Peyer's patch (tissue), 4 donors: Measurements from ENCODE around the gene RDH16.

Source experiments
- CTCF ChIP-seq, 6 experiments: fragments of 450-650 bp in 4 of 6; fragments of 200-600 bp in 2 of 6; sonication (generic) in 1 of 6; IDR thresholded peaks; one replicate each; pipeline ENCODE4 v1.5.1; 2017 to 2019; ENCODE audit warnings: antibody characterized with exemption in 6 of 6, mild to moderate bottlenecking in 3 of 6, moderate library complexity in 1 of 6
- POLR2A ChIP-seq, 2 donors: fragments of 450-650 bp; IDR thresholded peaks; one replicate each; pipeline ENCODE4 v1.5.1; 2017; ENCODE audit warnings: antibody characterized with exemption in 2 of 2, mild to moderate bottlenecking in 2 of 2, moderate library complexity in 2 of 2

GRCh38 chr12:56983386-56983785, 26.0 kb upstream of the RDH16 start:
- TF ChIP-seq CTCF (IDR thresholded peaks at IDR 0.05) (no peak), POLR2A (IDR thresholded peaks at IDR 0.05) (no peak)
